DLD1 (cell line): ENCODE measurements around the gene RGS9BP.
"Not testable (repeated sequence)": the region's sequence is repeated elsewhere in the genome, so short reads cannot be mapped to it uniquely, and the experiment has no call there.

Source experiments
- in situ Hi-C: cut with HindIII; loops from 2 replicates; pipeline ENCODE4 v1.10.0; 2017; ENCODE audit warnings: low sequenced_read_pairs

Gene RGS9BP, protein sequence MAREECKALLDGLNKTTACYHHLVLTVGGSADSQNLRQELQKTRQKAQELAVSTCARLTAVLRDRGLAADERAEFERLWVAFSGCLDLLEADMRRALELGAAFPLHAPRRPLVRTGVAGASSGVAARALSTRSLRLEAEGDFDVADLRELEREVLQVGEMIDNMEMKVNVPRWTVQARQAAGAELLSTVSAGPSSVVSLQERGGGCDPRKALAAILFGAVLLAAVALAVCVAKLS

DNA sequence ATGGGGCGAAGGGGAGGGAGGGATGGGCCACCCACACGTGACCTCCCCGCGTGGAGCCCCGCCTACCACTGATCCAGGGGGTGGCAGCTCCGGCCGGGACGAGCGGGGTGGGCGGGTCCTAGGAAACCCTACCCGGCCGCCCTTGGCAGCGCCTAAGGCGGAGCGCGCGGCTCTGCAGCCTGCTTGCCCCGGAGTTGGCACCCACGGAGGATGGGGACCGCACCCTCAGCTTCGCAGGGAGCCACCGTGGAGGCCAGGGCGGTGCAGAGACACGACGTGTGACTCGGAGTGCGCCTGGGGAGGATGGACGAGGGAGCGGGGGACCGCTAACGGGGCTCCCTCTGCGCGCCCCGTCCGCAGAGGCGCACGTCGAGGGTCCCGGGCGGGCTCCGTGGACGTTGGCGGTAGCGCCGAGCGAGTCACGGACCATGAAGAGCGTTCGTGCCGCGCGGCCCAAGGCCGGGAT is at the start of gene RGS9BP:
Gene RGS9BP (plus strand): TSS at position 129 of the 466 bp plus-strand sequence. CDS start 416 bp downstream, outside the sequence.
- in situ Hi-C loops: no loop called here

DNA sequence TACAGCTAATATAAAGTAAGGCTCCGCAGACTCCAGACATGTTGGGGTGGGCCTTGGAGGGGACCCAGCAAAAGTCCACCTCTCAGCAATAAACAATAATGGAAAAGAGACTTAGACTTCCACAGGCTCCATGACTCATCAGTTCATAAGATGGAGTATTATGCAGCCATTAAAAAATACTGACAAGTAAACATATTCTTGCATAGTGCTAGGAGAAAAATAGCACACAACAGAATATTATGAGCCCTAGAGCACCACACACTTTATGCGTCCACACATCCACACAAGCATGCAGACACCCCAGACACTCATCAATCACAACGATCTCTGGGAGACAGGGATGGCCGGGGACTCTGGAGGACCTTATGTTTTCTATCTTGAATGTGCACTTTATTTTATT is 48.7 kb upstream of the RGS9BP start:
- in situ Hi-C loops: no loop called here

DNA sequence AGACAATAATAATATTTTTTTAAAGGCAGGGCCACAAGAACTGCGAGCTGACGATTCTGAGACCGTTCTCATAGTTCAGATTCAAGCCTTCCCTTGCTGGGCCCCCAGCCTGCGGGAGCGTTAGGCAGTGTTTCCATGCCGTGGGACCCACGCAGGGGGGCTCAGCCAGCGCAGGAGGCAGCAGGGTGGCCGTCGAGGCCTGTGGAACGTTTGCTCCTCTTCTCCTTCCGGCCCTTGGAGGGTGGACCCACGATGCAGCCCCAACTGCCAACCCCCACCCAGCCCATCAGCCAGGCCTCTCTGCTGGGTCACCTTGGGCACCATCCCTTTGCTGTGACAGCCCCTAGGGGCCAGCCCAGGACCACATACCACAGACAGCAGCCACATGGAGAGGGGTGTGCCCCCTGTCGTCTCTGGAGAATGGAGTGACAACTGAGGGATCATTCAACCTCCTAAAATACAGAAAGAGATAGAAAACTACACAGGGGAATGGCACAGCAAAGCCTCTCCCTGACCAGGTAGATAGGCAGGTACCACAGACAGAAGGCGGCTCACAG is 47.9 kb upstream of the RGS9BP start:
- in situ Hi-C loops: no loop called here

DNA sequence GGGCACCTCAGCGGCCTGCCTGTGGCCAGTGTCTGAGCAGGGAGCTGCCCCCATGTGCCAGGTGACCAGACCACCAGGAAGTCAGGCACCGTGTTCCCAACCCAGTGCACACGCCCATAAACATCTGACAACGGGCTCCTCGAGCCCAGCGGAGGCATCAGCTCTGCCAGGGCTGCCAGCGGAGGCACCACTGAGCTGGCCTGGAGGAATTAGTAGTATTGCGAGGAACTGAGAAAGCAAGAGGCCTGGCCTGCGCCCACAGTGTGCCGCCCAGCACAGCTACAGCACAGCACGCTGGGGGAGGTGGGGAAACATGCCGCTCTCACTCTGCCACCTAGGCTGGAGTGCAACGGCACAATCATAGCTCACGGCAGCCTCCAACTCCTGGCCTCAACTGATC is 45.3 kb upstream of the RGS9BP start:
- in situ Hi-C loops: no loop called here

DNA sequence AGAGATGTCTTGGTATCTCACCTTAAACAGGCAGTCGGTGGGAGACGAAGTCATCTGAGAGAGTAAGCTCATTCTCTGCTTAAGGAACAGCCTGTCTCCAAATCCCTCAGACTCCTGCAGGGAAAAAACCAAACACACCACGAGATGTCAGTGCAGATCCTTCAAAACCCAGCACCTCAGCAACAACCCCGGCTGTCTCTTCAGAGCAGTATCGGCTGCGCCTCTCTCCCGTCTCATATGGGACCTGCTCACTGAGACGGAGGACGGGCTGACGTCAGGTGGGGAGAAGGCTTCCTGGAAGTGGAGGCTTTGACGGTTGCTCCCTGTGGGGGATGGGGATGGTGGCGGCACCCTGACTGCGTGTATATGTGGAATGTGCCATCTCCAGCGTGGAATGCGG is 44.3 kb upstream of the RGS9BP start:
- in situ Hi-C loops: no loop called here

DNA sequence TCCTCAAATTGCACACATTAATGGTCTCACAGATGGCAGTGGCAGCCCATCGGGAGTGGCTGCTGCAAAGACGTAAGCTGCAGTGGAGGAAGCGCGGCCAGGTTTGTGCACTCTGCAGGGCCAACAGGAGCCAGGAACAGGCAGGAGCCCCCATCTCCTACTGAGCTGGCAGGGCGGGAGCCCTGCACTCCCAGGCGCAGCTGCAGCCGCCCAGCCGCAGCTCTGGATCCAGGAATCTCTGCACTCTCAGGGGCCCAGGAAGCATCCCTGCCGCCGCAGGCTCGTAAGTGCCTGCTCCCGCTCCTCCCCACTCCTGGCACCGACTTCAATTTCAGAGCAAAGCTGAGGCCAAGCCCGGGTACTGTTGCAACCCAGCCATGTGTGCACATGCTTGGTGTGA is 38.2 kb upstream of the RGS9BP start:
- in situ Hi-C loops: no loop called here

DNA sequence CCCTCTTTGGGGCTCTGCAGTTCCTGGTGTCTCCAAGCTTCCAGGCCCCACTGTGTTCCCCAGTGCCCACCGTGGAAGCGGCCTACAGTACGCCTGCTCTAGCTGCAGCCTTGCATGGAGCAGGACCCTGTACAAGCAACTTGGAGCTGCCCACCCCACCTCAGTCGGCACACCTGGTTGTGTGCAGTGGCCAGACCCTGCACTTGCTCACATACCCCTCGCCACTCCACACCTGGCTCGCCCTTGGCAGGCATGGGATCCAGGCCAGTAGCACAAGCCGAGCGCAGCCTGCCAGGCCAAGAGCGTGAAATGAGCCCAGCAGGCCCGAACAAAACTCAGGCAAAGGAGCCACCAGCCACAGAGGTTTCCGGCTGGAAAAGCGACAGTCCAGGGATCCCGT is 37.0 kb upstream of the RGS9BP start:
- in situ Hi-C loops: no loop called here

DNA sequence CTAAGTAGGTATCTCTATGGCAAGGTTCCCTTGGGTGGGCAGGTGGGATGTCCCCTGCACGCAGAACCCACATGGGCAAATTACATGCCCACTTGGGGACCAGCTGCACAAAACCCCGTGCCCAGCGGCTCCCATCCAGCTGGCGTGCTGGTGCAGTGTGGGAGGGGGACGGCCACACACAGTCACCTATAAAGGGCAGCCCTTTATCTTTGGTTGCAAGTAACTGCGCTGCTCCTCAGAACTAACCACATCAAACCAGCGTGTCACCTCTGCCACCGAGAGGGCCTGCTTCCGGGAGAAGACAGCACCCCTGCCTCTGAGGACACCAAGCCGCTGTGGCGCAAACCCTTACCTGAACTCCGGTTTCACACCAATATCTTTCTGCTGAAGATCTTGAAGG is 32.9 kb upstream of the RGS9BP start:
- in situ Hi-C loops: no loop called here

DNA sequence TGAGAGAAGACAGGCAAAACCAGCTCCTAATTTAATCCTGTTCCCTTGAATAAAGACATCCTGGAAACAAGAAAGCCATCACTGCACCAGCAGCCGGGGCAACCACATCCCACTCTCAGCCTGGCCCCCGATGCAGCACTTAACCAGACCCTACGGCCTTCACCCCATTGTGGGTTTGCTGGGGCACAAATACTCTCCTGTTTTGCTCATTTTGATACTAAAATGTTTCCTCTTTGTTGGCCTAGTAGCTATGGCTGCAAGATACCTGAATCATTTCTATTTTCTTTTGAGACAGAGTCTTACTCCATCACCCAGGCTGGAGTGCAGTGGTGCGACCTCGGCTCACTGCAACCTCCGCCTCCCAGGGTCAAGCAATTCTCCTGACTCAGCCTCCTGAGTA is 29.1 kb upstream of the RGS9BP start:
- in situ Hi-C loops: no loop called here

DNA sequence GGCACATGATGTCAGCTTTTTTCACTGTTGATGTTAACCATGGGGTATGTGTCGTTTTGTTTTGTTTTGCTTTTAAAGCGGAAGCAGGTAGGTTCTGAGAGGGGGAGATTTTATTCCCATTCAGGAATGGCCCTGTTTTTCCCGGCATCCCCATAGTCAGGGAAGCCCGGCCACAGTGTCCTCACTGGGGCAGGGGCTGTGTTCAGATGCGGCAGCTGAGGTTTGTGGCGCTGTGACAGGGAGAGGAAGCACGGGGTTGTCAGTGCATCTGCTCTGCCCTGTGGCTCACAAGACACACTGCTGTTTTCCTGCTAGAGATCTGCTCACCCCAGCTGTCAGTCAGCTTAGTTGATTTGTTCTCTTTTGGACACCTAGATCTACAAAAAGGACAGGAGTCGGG is 28.3 kb upstream of the RGS9BP start:
- in situ Hi-C loops: no loop called here

DNA sequence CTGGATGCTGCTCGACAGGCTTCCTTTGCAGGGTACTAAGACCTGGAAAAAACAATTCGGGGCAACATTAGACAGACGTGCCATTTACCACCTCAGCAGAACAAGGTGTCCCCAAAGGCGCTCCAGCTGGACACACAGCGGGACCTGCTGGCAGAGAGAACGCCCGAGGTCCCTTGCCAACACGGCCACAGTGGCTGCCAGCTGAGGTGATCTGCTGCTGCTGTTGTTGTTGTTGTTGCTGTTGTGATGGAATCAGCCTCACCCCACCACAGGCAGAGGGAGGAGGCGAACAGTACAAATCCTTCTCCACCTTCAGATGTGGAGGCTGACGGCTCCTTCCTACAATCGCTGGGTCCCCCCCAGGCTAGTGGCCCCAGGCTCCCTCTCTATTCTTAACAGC is 25.9 kb upstream of the RGS9BP start:
- in situ Hi-C loops: no loop called here

DNA sequence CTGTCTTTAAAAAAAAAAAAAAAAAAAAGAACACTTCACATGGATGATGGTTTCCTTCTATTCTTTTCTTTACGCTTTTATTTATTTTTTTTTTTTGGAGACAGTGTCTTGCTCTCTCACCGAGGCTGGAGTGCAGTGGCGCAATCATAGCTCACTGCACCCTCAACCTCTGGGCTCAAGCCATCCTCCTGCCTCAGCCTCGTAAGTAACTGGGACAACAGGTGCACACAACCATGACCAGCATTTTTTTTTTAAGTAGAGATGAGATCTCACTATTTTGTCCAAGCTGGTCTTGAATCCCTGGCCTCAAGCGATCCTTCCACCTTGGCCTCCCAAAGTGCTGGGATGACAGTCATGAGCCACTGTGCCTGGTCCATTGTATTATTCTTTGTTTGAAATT is 25.0 kb upstream of the RGS9BP start:
- in situ Hi-C loops: no loop called here

DNA sequence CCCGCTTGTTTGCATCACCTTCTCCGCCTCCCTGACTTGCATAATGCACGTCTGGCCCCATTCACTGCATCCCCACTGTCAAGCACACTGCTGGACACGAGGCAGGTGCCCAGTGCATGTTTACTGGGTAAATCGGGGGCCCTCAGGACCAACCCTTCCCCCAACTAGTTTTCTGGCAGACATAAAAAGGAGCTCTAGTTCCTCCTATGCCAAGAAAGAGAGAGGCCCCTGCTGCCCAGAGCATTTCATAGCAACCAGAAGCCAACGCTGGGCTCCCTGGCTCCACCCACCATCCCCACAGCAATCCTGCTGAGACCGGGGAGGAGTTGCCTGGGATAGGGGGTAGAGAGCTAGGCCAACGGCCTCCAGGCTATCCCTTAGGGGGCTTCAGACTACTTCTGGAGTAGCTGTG is 23.9 kb upstream of the RGS9BP start:
- in situ Hi-C loops: no loop called here

DNA sequence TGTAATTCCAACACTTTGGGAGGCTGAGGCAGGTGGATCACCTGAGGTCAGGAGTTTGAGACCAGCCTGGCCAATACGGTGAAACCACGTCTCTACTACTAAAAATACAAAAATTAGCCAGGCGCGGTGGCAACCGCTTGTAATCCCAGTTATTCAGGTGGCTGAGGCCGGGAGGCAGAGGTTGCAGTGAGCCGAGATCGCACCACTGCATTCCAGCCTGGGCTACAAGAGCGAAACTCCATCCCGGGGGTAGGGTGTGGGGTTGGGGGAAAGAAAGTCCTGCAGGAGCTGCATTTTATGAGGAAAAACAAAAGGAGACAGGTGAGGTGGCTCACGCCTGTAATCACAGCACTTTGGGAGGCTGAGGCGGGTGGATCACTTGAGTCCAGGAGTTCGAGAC is 23.3 kb upstream of the RGS9BP start:
- in situ Hi-C loops: not testable (repeated sequence)

DNA sequence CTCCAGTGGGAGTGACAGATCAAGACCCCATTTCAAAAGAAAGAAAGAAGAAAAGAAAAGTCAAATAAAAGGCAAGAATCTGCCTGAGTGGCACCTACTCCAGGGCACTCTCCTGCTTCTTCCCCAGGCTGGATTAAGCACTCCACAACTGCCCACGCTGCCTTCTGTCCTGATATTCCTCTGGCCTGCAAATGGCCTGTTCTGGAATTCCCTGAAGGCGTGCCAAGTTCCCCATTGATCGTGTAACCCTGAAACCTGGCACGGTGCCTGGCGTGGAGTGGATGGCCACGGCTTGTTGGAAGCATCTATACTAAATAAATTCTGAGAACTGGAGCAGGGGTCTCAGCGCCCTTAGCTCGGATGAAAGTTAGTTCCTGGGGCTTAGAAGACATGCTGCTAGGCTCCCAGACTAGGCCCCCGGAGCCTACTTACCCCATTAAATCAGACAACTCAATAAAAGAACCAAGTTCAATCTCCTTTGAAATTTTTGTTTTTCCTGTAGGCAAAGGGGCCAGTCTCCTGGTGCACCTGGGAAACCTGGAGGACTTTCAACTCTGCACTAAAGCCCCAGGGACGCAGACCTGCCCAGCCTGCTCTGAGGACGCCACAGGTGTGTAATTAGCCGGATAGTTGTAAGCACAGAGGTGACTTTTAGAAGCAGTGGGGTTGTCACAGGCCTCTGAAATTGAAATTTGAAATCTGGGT is 22.6 kb upstream of the RGS9BP start:
- in situ Hi-C loops: no loop called here

DNA sequence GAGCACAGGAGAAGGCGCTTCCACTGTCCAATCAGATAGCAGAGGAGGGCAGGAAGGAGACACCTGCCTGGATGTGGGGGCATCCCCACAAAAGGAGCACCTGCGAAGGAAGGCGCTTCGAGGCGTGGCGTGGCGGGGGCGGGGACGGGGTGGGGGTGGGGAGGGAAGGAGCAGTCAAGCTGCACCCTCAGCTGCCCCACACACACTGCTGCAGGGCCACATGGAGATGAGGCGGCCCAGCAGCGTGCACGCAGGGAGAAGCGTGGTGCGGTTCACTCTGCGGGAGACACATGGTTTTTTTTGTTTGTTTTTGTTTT is 22.1 kb upstream of the RGS9BP start:
- in situ Hi-C loops: no loop called here

DNA sequence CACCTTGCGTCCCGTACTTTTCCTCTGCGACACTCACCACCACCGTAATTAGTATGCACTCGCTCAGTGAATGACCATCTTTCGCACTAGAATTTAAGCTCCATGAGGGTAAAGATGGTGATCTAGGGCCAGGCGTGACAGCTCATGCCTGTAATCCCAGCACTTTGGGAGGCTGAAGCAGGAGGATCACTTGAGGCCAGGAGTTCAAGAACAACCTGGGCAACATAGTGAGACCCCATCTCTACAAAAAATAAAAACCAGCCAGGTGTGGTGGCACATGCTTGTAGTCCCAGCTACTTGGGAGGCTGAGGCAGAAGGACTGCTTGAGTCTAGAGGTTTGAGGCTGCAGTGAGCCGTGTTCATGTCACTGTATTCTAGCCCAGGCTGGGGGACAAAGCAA is 19.3 kb upstream of the RGS9BP start:
- in situ Hi-C loops: not testable (repeated sequence)

DNA sequence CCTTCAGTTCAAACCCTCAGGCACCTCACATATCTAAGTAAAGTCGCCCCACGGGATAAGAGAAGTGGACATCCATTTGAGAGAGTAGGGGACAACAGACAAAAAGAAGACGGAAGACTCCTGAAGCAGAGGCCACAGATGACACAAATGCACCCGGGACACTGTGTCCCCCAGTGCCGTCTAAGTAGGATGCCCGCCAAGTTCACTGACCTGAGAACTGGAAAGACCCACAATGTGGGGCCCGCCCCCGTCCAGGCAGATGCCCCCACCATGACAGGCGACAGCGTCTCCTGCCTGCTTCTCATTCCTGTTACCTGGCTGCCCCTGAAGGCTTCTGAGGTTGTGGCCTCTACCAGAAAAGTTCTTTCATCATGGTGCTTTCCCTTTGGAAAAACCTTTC is 17.6 kb upstream of the RGS9BP start:
- in situ Hi-C loops: no loop called here

DNA sequence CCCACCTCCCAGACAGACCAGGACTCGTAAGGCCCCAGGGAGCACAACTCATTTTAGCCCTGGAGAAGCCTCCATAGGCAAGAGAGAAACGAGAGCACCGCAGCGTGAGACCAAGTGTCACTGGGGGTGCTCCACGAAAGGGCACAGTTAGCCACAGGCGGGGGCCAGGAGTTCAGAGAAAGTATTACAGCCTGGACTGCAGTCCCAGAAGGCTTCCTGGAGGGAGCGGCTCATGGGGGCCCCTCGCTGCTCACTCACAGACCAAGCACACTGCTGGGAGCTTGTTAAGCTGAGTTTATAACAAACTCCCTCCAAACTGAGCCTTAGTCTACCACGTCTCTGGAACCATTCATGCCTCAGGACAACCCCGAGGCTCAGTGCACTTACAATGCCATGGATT is 17.1 kb upstream of the RGS9BP start:
- in situ Hi-C loops: no loop called here

DNA sequence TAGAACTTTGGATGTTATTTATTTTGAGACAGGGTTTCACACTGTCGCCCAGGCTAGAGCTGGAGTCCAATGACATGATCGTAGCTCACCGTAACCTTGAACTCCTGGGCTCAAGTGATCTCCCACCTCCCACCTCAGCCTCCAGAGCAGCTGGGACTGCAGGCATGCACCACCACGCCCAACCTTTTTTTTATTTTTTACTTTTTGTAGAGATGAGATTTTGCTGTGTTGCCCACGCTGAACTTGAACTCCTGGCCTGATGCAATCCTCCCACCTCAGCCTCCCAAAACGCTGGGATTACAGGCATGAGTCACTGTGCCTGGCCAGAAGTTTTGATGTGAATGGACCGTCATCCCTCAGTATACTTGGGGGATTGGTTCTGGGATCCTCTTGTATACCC is 14.3 kb upstream of the RGS9BP start:
- in situ Hi-C loops: no loop called here

DNA sequence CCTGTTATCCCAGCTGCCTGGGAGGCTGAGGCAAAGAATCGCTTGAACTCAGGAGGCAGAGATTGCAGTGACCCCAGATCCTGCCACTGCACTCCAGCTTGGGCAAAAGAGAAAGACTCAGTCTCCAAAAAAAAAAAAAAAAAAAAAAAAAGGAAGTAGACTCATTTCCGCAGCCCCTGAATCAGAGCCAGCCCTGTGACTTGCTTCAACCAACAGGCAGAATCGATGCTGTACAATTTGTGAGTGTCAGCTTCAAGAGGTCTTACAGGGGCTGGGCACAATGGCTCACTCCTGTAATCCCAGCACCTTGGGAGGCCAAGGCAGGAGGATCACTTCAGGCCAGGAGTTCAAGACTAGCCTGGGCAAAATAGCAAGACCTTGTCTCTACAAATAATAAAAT is 13.5 kb upstream of the RGS9BP start:
- in situ Hi-C loops: no loop called here

DNA sequence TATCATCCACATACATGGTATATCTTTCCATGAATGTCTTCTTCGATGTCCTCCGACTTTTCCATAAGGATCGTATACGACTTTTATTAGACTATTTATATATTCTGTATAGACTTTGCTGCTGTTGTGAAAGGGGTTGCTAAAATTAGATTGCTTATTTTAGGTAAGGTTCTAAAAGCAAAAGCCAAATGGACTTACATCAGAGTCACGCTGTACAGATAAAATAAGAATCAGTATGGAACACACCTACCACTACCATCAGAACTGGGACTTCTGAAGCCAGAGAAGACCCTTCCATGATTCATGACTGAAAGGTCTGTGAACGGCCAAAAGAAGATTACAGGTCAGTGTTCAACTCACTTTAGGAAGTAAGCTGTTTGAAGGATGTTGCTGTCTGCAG is 9.6 kb upstream of the RGS9BP start:
- in situ Hi-C loops: no loop called here

DNA sequence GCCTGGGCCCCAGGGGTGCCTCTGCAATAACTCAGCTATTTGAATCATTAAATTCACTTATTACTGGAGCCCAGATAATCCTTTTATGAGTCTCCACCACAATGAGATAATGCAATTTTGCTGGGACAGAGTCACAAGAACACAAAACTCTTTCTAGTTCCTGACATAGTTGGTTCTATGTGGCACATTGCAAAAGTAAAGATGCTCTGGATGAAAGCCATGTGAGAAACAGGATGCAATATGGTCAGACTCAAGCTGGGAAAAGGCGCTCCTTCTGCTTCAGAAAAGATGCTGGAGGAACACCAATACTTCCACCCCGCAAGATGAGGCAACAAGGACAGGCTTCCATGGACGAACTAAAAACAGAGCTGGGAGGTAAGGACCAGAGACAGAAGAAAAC is 6.3 kb upstream of the RGS9BP start:
- in situ Hi-C loops: no loop called here
